HG03342 (cell line): ENCODE measurements around the gene TMEM273.

ENCODE experiments used
- ATAC-seq: cut with Tn5 transposase; IDR thresholded peaks from one replicate; pipeline ENCODE4 v1.9.1; 2021; ENCODE audit warnings: mild to moderate bottlenecking, moderate library complexity; ENCODE audit not compliant: unreplicated experiment

Gene TMEM273

GRCh38 chr10:49176310-49177268 lies 11.6 kb downstream of the TMEM273 start:
- ATAC-seq = peak; percentile 3

GRCh38 chr10:49175587-49176309 lies 12.4 kb downstream of the TMEM273 start:
- ATAC-seq = no peak

DNA sequence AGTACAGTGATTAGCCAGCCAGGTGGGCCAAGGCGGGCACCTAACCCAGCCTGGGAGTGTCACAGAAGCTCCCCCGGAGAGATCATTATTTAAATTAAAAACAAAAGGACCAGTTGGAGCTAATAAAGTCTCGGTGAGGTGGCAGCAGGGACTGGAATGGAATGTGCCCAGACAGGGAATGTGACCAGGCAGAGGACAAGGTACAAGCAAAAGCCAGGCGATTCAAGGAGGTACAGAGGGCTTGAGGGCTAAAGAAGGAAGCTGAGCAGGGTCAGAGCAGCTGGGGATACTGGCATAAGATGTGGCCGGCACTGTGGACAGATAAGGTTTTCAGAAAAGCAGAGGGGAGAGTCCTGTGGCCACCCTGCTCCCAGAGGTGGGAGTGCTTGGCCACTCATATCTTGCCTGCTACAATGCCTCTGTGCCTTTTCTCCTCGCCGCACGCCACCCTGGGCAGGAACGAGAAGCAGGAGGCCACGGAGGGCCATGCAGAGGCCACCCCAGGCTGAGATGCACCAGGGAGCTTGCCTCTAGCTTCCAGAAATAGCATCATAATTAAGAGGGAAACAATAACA lies 13.2 kb downstream of the TMEM273 start:
- ATAC-seq = no peak

DNA sequence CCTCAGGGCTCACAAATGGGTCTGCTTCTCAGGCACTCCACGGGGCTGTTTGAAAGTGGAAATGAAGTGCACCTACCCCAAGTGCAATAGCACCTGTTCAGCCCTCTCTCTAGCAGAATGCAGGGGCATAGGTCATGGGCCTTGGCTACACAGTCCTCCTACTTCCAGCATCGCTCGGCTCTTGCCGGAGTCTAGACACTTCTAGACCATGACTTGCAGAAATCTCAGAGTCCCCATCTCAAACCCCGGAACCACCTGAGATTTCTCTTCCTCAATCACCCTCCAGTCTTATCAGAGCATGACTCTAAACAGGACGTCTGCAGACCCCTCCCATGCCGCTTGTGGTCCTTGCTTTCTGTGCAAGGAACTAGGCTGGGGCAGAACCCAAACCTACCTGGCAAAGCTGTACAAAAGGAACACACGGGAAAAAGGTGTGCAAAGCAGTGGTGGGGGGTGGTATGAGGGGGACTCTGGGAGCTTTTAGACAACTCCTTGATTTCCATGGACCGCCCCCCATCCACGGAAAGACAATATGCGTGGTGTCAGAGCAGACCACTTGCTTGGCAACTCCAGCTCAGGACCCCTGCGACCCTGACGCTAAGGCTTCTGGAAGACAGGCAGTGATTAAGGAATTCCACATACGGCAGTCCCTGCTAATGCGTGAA lies 13.8 kb downstream of the TMEM273 start:
- no peak for ATAC-seq

- no peak for ATAC-seq
These were observed 14.3 kb downstream of the TMEM273 start for GRCh38 chr10:49173853-49174252.

DNA sequence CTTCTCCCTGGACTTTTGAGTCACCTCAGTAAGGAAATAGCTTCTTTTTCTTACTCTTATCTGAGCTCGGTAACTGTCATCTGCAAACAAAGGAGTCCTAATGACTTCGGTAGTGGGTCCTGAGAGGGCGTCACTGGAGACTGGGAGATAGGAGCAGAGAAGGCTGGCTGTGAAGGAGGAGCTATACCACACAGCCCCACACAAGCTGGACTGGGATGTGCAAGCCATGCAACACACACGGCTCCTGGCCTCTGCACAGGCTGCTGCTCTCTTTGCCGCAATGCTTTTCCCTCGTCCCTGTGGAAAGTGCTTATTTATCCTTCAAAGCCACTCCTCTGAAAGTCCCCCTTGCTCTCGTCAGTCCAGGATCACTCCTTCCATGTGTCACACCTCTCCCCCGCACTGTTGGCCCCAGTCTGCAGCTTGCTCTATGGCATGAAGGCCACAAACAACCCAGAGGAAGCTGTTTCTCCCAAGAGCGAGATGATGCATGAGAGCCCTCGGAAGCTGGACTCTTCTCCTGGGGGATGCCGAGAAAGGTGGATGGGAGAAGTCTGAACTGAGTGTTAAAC lies 14.9 kb downstream of the TMEM273 start:
- ATAC-seq = no peak

- ATAC-seq = no peak
These were observed 15.4 kb downstream of the TMEM273 start for GRCh38 chr10:49172777-49173132.

DNA sequence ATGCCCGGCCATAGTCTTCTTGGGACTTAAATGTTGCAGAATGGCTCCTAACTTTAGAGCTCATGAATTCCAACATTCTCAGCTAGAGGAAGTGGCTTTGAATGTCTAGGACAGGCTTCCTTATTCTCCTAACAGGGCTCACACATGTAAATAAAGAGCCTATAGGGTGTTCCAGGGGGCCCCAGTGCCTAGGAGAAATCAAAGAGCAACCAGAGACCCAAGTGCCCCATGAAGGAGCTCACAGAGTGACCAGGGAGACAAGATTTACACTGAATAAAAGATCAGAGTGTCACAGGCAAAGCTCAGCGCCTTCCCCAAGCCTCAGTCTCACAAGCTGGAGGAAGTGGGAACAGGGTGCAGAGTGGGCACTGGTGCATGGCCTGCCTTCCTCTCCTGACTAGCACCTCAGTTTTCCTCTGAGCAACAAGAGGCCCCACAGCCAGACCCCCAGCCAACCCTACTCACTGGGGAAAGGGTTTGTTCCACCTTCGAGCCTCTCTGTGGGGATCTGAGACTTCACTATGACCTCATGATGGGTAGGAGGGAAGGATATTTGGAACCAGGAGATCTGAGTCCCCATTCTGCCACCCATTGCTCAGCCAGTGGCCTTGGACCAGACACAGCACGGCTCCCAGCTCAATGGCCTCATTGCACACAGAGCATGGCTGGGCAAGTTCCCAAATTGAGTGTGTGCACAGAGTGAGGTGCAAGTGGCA lies 16.0 kb downstream of the TMEM273 start:
- ATAC-seq = no peak

DNA sequence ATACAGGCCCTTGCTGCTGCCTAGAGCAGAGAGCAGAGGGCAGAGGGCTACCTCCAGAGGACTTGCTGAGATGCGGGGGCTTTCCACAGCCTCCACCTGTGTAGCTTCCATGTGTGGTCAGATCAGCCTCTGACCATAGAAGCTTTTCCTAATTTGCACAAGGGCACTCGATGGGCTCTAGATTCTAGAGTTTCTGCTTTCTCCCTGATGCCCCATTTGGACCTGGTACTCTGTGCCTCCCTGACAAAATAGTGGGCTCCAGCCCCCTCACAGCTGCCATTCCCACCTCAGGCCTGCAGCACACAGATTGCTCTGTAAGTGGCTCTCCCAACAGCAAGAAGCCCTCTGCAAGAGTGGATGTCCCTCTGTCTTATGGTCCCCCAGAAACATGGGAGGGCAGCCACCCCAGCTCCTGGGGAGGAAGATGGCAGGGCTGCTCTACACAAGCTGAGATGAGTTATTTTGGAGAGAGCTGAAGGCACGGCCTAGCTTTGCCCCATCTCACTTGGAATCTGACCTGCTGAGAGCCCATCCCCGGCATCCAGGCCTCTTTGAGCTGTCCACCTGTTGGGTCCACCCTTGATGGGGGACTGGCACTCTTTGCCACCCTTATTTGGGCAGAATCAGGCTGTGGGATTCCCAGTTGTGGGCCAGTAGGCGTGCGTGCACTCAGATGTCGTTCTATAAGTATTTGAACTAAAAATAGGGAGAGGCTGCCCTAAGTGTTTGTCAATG lies 16.7 kb downstream of the TMEM273 start:
- ATAC-seq = no peak

- ATAC-seq = no peak
These were observed 17.4 kb downstream of the TMEM273 start for GRCh38 chr10:49170632-49171325.

GRCh38 chr10:49169776-49170175 lies 18.4 kb downstream of the TMEM273 start:
- no peak for ATAC-seq

DNA sequence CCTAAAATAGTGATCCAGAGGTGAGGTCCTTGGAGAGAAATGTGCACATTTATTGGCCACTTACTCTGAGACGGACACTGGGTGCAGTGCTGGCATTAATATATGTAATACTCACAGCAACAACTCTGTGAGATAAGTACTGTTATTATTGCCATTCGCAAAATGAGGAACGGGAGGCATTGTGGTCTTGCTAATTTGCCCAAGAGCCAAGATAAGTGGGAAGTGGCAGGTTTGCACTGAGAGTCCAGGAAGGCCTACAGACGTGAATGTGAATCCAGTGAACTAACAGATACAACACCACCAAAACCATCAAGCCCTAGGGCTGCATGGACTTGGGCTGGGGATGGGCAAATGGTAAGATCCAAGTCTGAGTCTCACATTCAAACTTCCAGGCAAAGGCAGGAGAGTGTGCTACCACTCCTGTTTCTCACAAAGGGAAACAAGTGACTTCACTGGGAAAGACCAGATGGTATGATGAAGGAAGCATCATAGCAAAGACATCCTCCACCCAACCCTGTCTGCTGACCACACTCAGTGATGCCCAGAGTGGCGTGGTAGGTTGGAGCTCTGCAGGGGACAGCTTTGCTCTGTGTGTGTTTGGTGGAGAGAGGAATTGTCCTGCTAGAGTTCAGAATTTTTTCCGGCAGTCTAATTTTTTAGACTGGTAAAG lies 19.2 kb downstream of the TMEM273 start:
- no peak for ATAC-seq

- no peak for ATAC-seq
These were observed 20.0 kb downstream of the TMEM273 start for GRCh38 chr10:49168171-49168540.

DNA sequence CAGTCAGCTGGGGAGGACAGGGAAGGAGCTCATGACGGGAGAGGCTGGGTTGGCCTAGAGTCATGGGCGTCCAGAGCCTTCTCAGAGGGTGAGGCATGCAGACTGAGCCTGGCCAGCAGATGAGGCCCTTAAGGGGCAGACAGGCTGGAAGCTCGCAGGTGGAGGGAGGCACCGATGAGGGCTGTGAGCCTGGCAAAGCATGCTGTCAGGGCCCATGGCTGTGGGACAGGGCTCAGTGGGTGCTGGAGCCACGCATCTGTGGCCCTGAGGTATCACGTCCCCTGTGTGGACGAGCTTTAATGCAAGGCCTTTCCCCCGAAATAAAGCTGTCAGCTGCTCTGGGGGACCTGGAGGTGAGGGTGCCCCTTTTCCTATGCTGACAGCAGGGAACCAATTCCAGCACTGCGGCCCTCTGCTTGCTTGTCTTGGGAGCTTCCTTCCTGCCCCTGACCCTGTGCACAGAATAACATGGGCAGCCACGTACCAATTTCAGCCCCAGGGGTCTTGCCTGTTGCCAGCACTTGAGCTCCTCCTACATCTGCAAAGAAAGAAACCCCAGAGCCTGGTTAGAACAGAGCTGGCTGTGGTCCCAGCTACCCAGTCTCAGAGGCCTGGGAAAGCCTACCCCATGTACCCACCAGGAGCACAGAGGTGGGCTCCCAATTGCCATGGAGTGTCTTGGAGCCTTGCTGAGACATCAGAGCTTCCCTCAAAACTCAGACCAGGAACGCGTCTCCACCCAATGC lies 20.6 kb downstream of the TMEM273 start:
- no peak for ATAC-seq

- no peak for ATAC-seq
These were observed 21.4 kb downstream of the TMEM273 start for GRCh38 chr10:49166484-49167400.

DNA sequence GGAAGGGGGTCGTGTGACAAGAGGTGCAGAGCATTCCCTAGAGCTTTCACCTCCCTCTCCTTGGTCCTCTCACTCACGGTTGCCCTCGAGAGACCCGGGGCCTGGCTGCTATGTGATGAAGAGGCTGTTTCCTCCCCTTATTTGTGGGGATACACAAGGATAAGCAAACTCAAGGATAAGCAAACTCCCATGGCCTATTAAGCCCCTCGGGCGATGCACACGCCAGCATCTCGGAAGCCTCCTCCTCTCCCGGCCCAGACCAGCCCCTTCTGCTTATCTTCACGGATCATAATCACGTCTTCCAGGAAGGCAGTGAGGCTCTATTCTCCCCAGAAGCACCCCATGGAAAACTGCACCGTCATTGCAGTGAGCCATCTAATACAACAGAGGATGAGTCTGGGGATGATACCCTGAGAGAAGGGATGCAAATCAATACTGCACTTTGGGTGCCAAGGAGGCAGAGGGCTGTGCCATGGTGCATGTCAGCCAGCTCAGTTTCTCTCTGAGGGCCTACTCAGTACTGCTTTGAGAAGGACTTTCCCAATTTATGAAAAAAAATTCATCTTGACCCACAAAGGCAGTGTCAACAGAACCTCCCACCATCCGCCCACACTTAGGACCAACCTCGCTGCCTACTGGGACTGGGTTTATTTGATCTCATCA lies 22.2 kb downstream of the TMEM273 start:
- no peak for ATAC-seq
